HL-60 (cell line): Measurements from ENCODE around the gene GDI1.

Experiments
- CTCF ChIP-seq: IDR thresholded peaks from one replicate; pipeline ENCODE4 v1.5.1; 2011; ENCODE audit warnings: low read length, control low read depth, inconsistent platforms; ENCODE audit not compliant: insufficient read depth
- POLR2AphosphoS5 ChIP-seq: IDR thresholded peaks from 2 replicates; pipeline ENCODE4 v1.6.1; 2012; ENCODE audit warnings: low read depth
- SPI1 ChIP-seq: IDR thresholded peaks from 2 replicates; pipeline ENCODE4 v1.6.1; 2012; ENCODE audit warnings: low read depth, mild to moderate bottlenecking, borderline replicate concordance

- TF ChIP-seq CTCF: no peak
- TF ChIP-seq POLR2AphosphoS5: no peak
- no peak for TF ChIP-seq SPI1
These were observed 52.2 kb downstream of the GDI1 start for GRCh38 chrX:154489182-154489581.
